Stomach (tissue), 9 donors: ENCODE results near the gene CFB. TPM values are rescaled to one million over a fixed set of nuclear protein-coding genes. Genes with fewer than 3 reads are reported as not detected.

ENCODE experiments used
- DNase-seq, 2 donors: peaks; one replicate each; pipeline versions ENCODE4 v3.0.0 to v3.0.0-alpha.2; 2013 to 2019
- H3K27ac ChIP-seq, 5 donors: fragments of 200-600 bp in 4 of 5; sonication (generic) in 4 of 5; one replicate each; pipeline ENCODE4 v1.5.1; 2013 to 2019; ENCODE audit warnings: mild to moderate bottlenecking in 1 of 5, moderate library complexity in 1 of 5
- H3K27me3 ChIP-seq, 3 donors: fragments of 200-600 bp; sonication (generic); one replicate each; pipeline ENCODE4 v1.5.1; 2017 to 2019; ENCODE audit warnings: mixed run types in 1 of 3
- H3K36me3 ChIP-seq, 4 donors: fragments of 200-600 bp; sonication (generic); 1 replicate in 3 of 4; 2 replicates in 1 of 4; pipeline ENCODE4 v1.5.1; 2016 to 2019
- H3K4me1 ChIP-seq, 4 donors: fragments of 200-600 bp; sonication (generic); one replicate each; pipeline ENCODE4 v1.5.1; 2016 to 2019
- H3K4me3 ChIP-seq, 4 donors: fragments of 200-600 bp; sonication (generic) in 3 of 4; one replicate each; pipeline ENCODE4 v1.5.1; 2016 to 2019; ENCODE audit warnings: mild to moderate bottlenecking in 1 of 4
- H3K9me3 ChIP-seq, 4 donors: fragments of 200-600 bp; sonication (generic); one replicate each; pipeline ENCODE4 v1.5.1; 2016 to 2019
- EP300 ChIP-seq: sonication (generic); formaldehyde crosslinking; IDR thresholded peaks from one replicate; pipeline ENCODE4 v1.6.1; 2017; ENCODE audit warnings: antibody characterized with exemption
- POLR2A ChIP-seq, 4 donors: fragments of 450-650 bp; IDR thresholded peaks; one replicate each; pipeline ENCODE4 v1.6.1; 2016; ENCODE audit warnings: antibody characterized with exemption in 4 of 4, control low read depth in 2 of 4, mild to moderate bottlenecking in 1 of 4, moderate library complexity in 1 of 4
- POLR2AphosphoS5 ChIP-seq, 3 donors: sonication (generic); formaldehyde crosslinking; IDR thresholded peaks; one replicate each; pipeline ENCODE4 v1.6.1; 2016; ENCODE audit warnings: antibody characterized with exemption in 3 of 3
- WGBS, 5 donors: extraction: QIAGEN DNeasy Blood & Tissue Kit in 3 of 5; methylation state at CpG; one replicate each; pipeline versions ENCODE4 v1.1.5 to v1.1.7; 2013 to 2018; 5-methylcytosine and 5-hydroxymethylcytosine counted together
- intact Hi-C: fragments of 100-400 bp; cut with DNase I; formaldehyde crosslinking; loops from one replicate; pipeline ENCODE4 v1.15.1; 2023; ENCODE audit warnings: low total_unique reads
- polyA plus RNA-seq, 3 donors: library from polyadenylated mRNA; stranded (reverse); fragments of 200-250 nt; gene quantifications; one replicate each; pipeline ENCODE4 v1.2.3, GENCODE V29; 2013
- total RNA-seq, 5 donors: library from RNA; depleted of rRNA; stranded (reverse); fragments of >200 nt; gene quantifications; one replicate each; pipeline versions ENCODE4 v1.1.0 to v1.2.3, GENCODE V29; 2014 to 2016
- TF ChIP-seq, protein P1 (sequence below), 7 experiments: fragments of 450-650 bp in 4 of 7; fragments of 200-600 bp in 3 of 7; sonication (generic) in 3 of 7; IDR thresholded peaks; one replicate each; pipeline ENCODE4 v1.5.1; 2016 to 2019; ENCODE audit warnings: antibody characterized with exemption in 7 of 7, control low read depth in 2 of 7, mild to moderate bottlenecking in 1 of 7
- donor health status: healthy with polysubstance abuse.
- donor health status: Bipolar disorder and iron deficiency.
- donor health status: healthy.

Gene CFB
- total and polyA plus RNA-seq, 8 donors = 8.4 to 316 (median 175) TPM

DNA sequence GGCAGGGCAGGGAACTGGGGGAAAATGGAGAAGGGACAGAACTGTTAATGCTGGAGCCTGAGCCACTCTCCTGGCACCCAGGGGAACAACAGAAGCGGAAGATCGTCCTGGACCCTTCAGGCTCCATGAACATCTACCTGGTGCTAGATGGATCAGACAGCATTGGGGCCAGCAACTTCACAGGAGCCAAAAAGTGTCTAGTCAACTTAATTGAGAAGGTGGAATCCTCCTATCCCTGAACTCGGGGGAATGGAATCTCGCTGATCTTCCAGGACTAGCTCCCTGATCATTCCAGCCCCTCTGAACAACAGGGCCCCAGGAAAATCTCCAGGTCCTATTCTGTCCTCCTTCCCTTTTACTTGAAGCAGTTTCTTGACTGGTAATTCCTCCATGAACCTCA, 2.0 kb downstream of the CFB start:
- H3K36me3 ChIP-seq = peaks cover 0 to 38% (median 26%) of the 10 kb centered on the region in 4 donors

DNA sequence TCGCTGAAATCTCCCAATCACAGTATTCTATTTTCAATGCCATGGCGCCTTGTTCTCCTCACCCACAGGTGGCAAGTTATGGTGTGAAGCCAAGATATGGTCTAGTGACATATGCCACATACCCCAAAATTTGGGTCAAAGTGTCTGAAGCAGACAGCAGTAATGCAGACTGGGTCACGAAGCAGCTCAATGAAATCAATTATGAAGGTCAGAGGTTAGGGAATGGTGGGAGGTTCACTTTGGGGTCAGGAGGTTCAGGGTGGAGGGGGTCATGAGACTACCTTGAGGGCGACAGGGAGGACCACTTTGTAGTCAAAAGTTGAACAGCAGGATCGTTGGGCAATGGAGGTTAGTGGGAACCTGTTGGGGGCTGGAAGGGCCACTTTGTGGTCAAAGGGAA, 2.4 kb downstream of the CFB start:
- DNase-seq = no peak
- H3K27me3 ChIP-seq = no peaks in the 10 kb centered on the region
- peaks cover 8 to 46% (median 18%) of the 10 kb centered on the region in 4 donors for H3K4me1 ChIP-seq
- intact Hi-C loops = no loop called here
- H3K36me3 ChIP-seq = peaks cover 4 to 43% (median 30%) of the 10 kb centered on the region in 4 donors
- no peak overlapping the region for H3K27ac ChIP-seq
- TF ChIP-seq POLR2A (IDR thresholded peaks at IDR 0.05) (no peak), POLR2AphosphoS5 (IDR thresholded peaks at IDR 0.05) (no peak), EP300 (no peak)
- TF ChIP-seq, protein P1, sequence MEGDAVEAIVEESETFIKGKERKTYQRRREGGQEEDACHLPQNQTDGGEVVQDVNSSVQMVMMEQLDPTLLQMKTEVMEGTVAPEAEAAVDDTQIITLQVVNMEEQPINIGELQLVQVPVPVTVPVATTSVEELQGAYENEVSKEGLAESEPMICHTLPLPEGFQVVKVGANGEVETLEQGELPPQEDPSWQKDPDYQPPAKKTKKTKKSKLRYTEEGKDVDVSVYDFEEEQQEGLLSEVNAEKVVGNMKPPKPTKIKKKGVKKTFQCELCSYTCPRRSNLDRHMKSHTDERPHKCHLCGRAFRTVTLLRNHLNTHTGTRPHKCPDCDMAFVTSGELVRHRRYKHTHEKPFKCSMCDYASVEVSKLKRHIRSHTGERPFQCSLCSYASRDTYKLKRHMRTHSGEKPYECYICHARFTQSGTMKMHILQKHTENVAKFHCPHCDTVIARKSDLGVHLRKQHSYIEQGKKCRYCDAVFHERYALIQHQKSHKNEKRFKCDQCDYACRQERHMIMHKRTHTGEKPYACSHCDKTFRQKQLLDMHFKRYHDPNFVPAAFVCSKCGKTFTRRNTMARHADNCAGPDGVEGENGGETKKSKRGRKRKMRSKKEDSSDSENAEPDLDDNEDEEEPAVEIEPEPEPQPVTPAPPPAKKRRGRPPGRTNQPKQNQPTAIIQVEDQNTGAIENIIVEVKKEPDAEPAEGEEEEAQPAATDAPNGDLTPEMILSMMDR (IDR thresholded peaks at IDR 0.05) = no peak
- H3K9me3 ChIP-seq = no peaks in the 10 kb centered on the region
- 73 to 85% (median 77%) methylated on average over 5 of the region's 5 CpGs for WGBS, 5 donors
- H3K4me3 ChIP-seq = no peak overlapping the region

More for the DNA sequence above, 2.0 kb downstream of the CFB start:
- Histone ChIP-seq H3K4me1 (peaks cover 8 to 45% (median 18%) of the 10 kb centered on the region in 4 donors), H3K4me3 (peak overlapping the region in 1 of 4 donors; percentile 48), H3K9me3 (no peaks in the 10 kb centered on the region), H3K27ac (no peak overlapping the region), H3K27me3 (no peaks in the 10 kb centered on the region)
- intact Hi-C loops = no loop called here
- 85 to 93% (median 88%) methylated on average over 4 of the region's 4 CpGs for WGBS, 5 donors
- no peak for TF ChIP-seq POLR2A (IDR thresholded peaks at IDR 0.05)
- no peak for TF ChIP-seq POLR2AphosphoS5 (IDR thresholded peaks at IDR 0.05)
- TF ChIP-seq EP300 = no peak
- TF ChIP-seq, protein P1 (IDR thresholded peaks at IDR 0.05) = no peak
- no peak for DNase-seq

DNA sequence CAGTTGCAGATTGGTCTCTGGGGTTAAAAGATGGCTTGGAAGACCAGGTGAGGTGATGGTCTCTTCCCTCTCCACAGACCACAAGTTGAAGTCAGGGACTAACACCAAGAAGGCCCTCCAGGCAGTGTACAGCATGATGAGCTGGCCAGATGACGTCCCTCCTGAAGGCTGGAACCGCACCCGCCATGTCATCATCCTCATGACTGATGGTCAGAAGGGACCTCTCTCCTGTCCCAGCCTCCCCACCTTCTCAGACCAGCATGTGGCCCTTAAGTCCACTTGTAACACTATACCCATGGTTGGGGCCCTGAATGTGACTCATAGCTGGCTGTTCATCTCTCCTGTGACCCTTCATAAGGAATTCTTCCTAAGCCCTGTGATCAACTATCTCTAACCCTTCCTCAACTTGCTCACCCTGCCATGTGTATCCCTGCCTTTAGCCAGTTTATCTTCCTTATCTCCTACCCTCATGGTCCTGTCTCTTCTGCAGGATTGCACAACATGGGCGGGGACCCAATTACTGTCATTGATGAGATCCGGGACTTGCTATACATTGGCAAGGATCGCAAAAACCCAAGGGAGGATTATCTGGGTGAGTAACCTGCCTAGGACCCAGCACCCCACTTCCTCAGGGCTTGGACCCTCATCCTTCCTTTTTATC, 3.0 kb downstream of the CFB start:
- no peak for TF ChIP-seq POLR2A (IDR thresholded peaks at IDR 0.05)
- TF ChIP-seq, protein P1 (IDR thresholded peaks at IDR 0.05) = no peak
- no peak for TF ChIP-seq EP300
- TF ChIP-seq POLR2AphosphoS5 (IDR thresholded peaks at IDR 0.05) = no peak
- Histone ChIP-seq H3K4me1 (peaks cover 8 to 46% (median 18%) of the 10 kb centered on the region in 4 donors), H3K36me3 (peaks cover 10 to 48% (median 36%) of the 10 kb centered on the region in 4 donors), H3K4me3 (no peak overlapping the region), H3K27me3 (no peaks in the 10 kb centered on the region), H3K27ac (no peak overlapping the region), H3K9me3 (no peaks in the 10 kb centered on the region)
- 83 to 89% (median 85%) methylated on average over 6 of the region's 6 CpGs for WGBS, 5 donors
- intact Hi-C loops = no loop called here
- no peak for DNase-seq

DNA sequence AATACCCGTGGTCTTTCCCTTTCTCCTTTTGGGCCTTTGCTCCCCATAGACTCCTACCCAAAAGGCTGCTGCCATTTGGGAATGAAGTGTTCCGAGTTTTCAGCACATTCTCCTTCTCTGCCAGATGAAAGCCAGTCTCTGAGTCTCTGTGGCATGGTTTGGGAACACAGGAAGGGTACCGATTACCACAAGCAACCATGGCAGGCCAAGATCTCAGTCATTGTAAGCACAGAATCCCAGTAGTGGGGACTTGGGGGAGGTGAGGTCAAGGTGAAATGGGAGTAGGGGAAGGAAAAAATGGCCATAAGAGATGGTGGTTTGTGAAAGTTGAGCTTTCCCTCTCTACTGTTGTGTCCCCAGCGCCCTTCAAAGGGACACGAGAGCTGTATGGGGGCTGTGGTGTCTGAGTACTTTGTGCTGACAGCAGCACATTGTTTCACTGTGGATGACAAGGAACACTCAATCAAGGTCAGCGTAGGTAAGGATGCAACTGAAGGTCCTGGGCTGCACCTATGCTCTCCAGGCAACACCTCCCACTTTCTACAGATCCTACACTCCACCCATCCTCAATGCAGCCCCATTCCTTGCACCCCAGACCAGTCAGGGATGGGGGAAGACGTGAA, 4.1 kb downstream of the CFB start:
- 85 to 91% (median 89%) methylated on average over 7 of the region's 7 CpGs for WGBS, 5 donors
- Histone ChIP-seq H3K27me3 (no peaks in the 10 kb centered on the region), H3K4me1 (peaks cover 4 to 37% (median 13%) of the 10 kb centered on the region in 4 donors), H3K9me3 (no peaks in the 10 kb centered on the region), H3K27ac (no peak overlapping the region), H3K4me3 (no peak overlapping the region), H3K36me3 (peaks cover 22 to 60% (median 48%) of the 10 kb centered on the region in 4 donors)
- TF ChIP-seq POLR2A (IDR thresholded peaks at IDR 0.05) (no peak), EP300 (no peak), POLR2AphosphoS5 (IDR thresholded peaks at IDR 0.05) (no peak)
- TF ChIP-seq, protein P1 (IDR thresholded peaks at IDR 0.05) = no peak
- no peak for DNase-seq
- intact Hi-C loops = loop anchor here (5.0 kb wide), 1 partner anchor 43 kb away; no protein-coding TSS in a partner anchor
